HCT116 (cell line): ENCODE measurements around the gene CUBN. TPM values are rescaled to one million over a fixed set of nuclear protein-coding genes. Genes with fewer than 3 reads are reported as not detected.

Experiments
- ATAC-seq: fragments of 200-7000 bp; cut with Tn5 transposase; 2 replicates; pipeline ENCODE4 v1.9.1; 2020; ENCODE audit warnings: mild to moderate bottlenecking, moderate library complexity
- BruUV-seq: library from RNA; stranded (reverse); fragments of 400-500 nt; replicated peaks from 2 replicates; lab custom pipeline; 2021; lab: Mats Ljungman, UMichigan
- CTCF ChIA-PET: fragments of 300-600 bp; sonication (Branson Sonifier 250); formaldehyde crosslinking; loops from one replicate; lab custom pipeline; 2021; ENCODE audit warnings: antibody characterized with exemption; lab: Charles Lee
- POLR2A ChIA-PET: fragments of 300-600, 350-600 bp; sonication (Branson Sonifier 250); formaldehyde crosslinking; loops from one replicate; lab custom pipeline; 2021; ENCODE audit warnings: antibody characterized with exemption; lab: Charles Lee
- RAD21 ChIA-PET, 2 experiments: fragments of 300-600 bp; sonication (Branson Sonifier 250); formaldehyde crosslinking; loops; one replicate each; lab custom pipeline; 2023; ENCODE audit warnings: low total read pairs in 2 of 2; ENCODE audit not compliant: uncharacterized antibody in 2 of 2, unreplicated experiment in 2 of 2, low non-redundant PET in 1 of 2; lab: Charles Lee
- DNase-seq: peaks from one replicate; pipeline ENCODE4 v3.0.0-alpha.2; 2010; ENCODE audit warnings: low read depth, low spot score
- H2AFZ ChIP-seq: fragments of 200-600 bp; shearing (Covaris generic), sonication (generic); 2 replicates; pipeline ENCODE4 v1.6.1; 2017; ENCODE audit warnings: low read depth, mixed run types, mixed read lengths, antibody characterized with exemption, low read length; ENCODE audit not compliant: poor library complexity, severe bottlenecking
- H3K27ac ChIP-seq: 2 replicates; pipeline ENCODE4 v1.5.1; 2012; ENCODE audit warnings: low read depth, low read length
- H3K27me3 ChIP-seq: fragments of 200-600 bp; sonication (generic); 2 replicates; pipeline ENCODE4 v1.6.1; 2016; ENCODE audit warnings: mixed run types, low read length, mixed read lengths; ENCODE audit not compliant: insufficient read depth
- H3K36me3 ChIP-seq, 2 experiments: fragments of 200-500 bp in 1 of 2; fragments of 200-600 bp in 1 of 2; sonication (Bioruptor generic) in 1 of 2; sonication (generic) in 1 of 2; 2 replicates each; pipeline versions ENCODE4 v1.5.1 to v1.6.1; 2014 to 2016; ENCODE audit warnings: low read length in 2 of 2, inconsistent platforms in 1 of 2, mixed read lengths in 1 of 2, mixed run types in 1 of 2; ENCODE audit not compliant: insufficient read depth in 2 of 2, control insufficient read depth in 1 of 2
- H3K4me1 ChIP-seq, 2 experiments: fragments of 200-600 bp in 1 of 2; sonication (generic) in 1 of 2; 2 replicates each; pipeline versions ENCODE4 v1.5.1 to v1.6.1; 2012 to 2017; ENCODE audit warnings: low read length in 2 of 2, inconsistent platforms in 1 of 2, mild to moderate bottlenecking in 1 of 2, mixed read lengths in 1 of 2, mixed run types in 1 of 2, moderate library complexity in 1 of 2; ENCODE audit not compliant: insufficient read depth in 2 of 2, control insufficient read depth in 1 of 2
- H3K4me2 ChIP-seq: fragments of 200-600 bp; sonication (generic); 2 replicates; pipeline ENCODE4 v1.6.1; 2017; ENCODE audit warnings: mixed run types, low read length, mixed read lengths
- H3K4me3 ChIP-seq, 2 experiments: fragments of 200-600 bp in 1 of 2; sonication (generic) in 1 of 2; replicated peaks in 1 of 2; 2 replicates each; pipeline ENCODE4 v1.5.1; 2011 to 2016; ENCODE audit warnings: low read length in 2 of 2, control low read depth in 1 of 2, low read depth in 1 of 2, mild to moderate bottlenecking in 1 of 2, mixed read lengths in 1 of 2, mixed run types in 1 of 2
- H3K79me2 ChIP-seq: fragments of 200-600 bp; sonication (generic); 2 replicates; pipeline ENCODE4 v1.6.1; 2017; ENCODE audit warnings: mild to moderate bottlenecking, mixed run types, low read length, moderate library complexity, mixed read lengths; ENCODE audit not compliant: insufficient read depth
- H3K9ac ChIP-seq: fragments of 200-600 bp; sonication (generic); 2 replicates; pipeline ENCODE4 v1.6.1; 2016; ENCODE audit warnings: low read length, mixed read lengths
- H3K9me2 ChIP-seq: fragments of 200-600 bp; sonication (generic), shearing (Covaris generic); 2 replicates; pipeline ENCODE4 v1.6.1; 2017; ENCODE audit warnings: mixed run types, mild to moderate bottlenecking, moderate library complexity; ENCODE audit not compliant: insufficient read depth
- H3K9me3 ChIP-seq, 2 experiments: fragments of 200-500 bp in 1 of 2; fragments of 200-600 bp in 1 of 2; sonication (Bioruptor generic) in 1 of 2; sonication (generic) in 1 of 2; 2 replicates each; pipeline ENCODE4 v1.6.1; 2014 to 2017; ENCODE audit warnings: low read length in 2 of 2, mixed read lengths in 2 of 2, inconsistent platforms in 1 of 2, low read depth in 1 of 2, mild to moderate bottlenecking in 1 of 2, mixed run types in 1 of 2, moderate library complexity in 1 of 2; ENCODE audit not compliant: control insufficient read depth in 1 of 2, insufficient read depth in 1 of 2
- H4K20me1 ChIP-seq: fragments of 200-600 bp; sonication (generic), shearing (Covaris generic); 2 replicates; pipeline ENCODE4 v1.6.1; 2017; ENCODE audit warnings: mixed run types, mild to moderate bottlenecking, moderate library complexity; ENCODE audit not compliant: insufficient read depth
- CBX3 ChIP-seq: IDR thresholded peaks from 2 replicates; pipeline ENCODE4 v1.6.1; 2012; ENCODE audit warnings: low read depth
- CEBPB ChIP-seq: IDR thresholded peaks from 2 replicates; pipeline ENCODE4 v1.6.1; 2012; ENCODE audit warnings: low read depth
- EGR1 ChIP-seq: IDR thresholded peaks from 2 replicates; pipeline ENCODE4 v1.6.1; 2012; ENCODE audit warnings: low read depth
- ELF1 ChIP-seq: IDR thresholded peaks from 2 replicates; pipeline ENCODE4 v1.6.1; 2012; ENCODE audit warnings: low read depth, borderline replicate concordance
- EZH2 ChIP-seq: fragments of 200-600 bp; sonication (generic); IDR thresholded peaks from 2 replicates; pipeline ENCODE4 v1.6.1; 2017; ENCODE audit warnings: antibody characterized with exemption, mixed run types
- FOSL1 ChIP-seq: IDR thresholded peaks from 2 replicates; pipeline ENCODE4 v1.6.1; 2012; ENCODE audit warnings: low read depth
- POLR2A ChIP-seq: IDR thresholded peaks from 2 replicates; pipeline ENCODE4 v1.7.0; 2011; ENCODE audit warnings: borderline replicate concordance; ENCODE audit not compliant: insufficient read depth, insufficient read length; ENCODE audit errors: extremely low read depth
- RAD21 ChIP-seq: IDR thresholded peaks from 2 replicates; pipeline ENCODE4 v1.6.1; 2012; ENCODE audit warnings: low read depth, mild to moderate bottlenecking
- SIN3A ChIP-seq: IDR thresholded peaks from 2 replicates; pipeline ENCODE4 v1.6.1; 2012; ENCODE audit warnings: low read depth
- SP1 ChIP-seq: IDR thresholded peaks from 2 replicates; pipeline ENCODE4 v1.6.1; 2012; ENCODE audit warnings: low read depth
- ZFX ChIP-seq: fragments of 450-650 bp; IDR thresholded peaks from 2 replicates; pipeline ENCODE4 v1.6.1; 2017
- intact Hi-C: fragments of 100-400 bp; cut with micrococcal nuclease; formaldehyde crosslinking; loops from 2 replicates; pipeline ENCODE4 v1.10.0; 2022
- total RNA-seq: library from RNA; stranded (reverse); gene quantifications from one replicate; pipeline ENCODE4 v1.2.1, GENCODE V29; 2021; ENCODE audit not compliant: unreplicated experiment
- TF ChIP-seq, protein P1 (sequence below), 3 experiments: fragments of 200-600 bp in 1 of 3; sonication (generic) in 1 of 3; IDR thresholded peaks in 2 of 3; conservative IDR thresholded peaks in 1 of 3; 2 replicates each; pipeline ENCODE4 v1.5.1; 2012 to 2017; ENCODE audit warnings: low read depth in 2 of 3, low read length in 2 of 3, antibody characterized with exemption in 1 of 3, borderline replicate concordance in 1 of 3, control low read depth in 1 of 3, mild to moderate bottlenecking in 1 of 3, mixed read lengths in 1 of 3, mixed run types in 1 of 3, moderate library complexity in 1 of 3; ENCODE audit not compliant: insufficient read depth in 1 of 3
- TF ChIP-seq, protein P2 (sequence below): IDR thresholded peaks from 2 replicates; pipeline ENCODE4 v1.6.1; 2012

The CUBN gene
- total RNA-seq, 1 experiment from 2014 or later: 1.2 TPM

- ChIA-PET RAD21 (no interaction called here), POLR2A (interaction anchor here (1.9 kb wide), 1 partner anchor 12 kb away, joined by 5 read pairs; no protein-coding TSS in a partner anchor), CTCF (no interaction called here)
- intact Hi-C loops: no loop called here
- Histone ChIP-seq H3K9me3 (no peaks in the 10 kb centered on the region), H3K27ac (no peak overlapping the region), H3K79me2 (no peaks in the 10 kb centered on the region), H4K20me1 (no peaks in the 10 kb centered on the region), H3K4me2 (no peak overlapping the region), H3K9me2 (no peaks in the 10 kb centered on the region; the same call in 1 of the 2 replicates), H3K4me3 (no peak overlapping the region), H2AFZ (no peak overlapping the region), H3K36me3 (no peaks in the 10 kb centered on the region), H3K4me1 (no peaks in the 10 kb centered on the region), H3K9ac (no peak overlapping the region), H3K27me3 (no peaks in the 10 kb centered on the region)
- TF ChIP-seq FOSL1 (no peak), ZFX (no peak), SP1 (no peak), RAD21 (no peak), ELF1 (no peak), POLR2A (no peak), CBX3 (no peak), EZH2 (no peak), CEBPB (no peak), EGR1 (no peak), SIN3A (no peak)
- TF ChIP-seq, protein P1, sequence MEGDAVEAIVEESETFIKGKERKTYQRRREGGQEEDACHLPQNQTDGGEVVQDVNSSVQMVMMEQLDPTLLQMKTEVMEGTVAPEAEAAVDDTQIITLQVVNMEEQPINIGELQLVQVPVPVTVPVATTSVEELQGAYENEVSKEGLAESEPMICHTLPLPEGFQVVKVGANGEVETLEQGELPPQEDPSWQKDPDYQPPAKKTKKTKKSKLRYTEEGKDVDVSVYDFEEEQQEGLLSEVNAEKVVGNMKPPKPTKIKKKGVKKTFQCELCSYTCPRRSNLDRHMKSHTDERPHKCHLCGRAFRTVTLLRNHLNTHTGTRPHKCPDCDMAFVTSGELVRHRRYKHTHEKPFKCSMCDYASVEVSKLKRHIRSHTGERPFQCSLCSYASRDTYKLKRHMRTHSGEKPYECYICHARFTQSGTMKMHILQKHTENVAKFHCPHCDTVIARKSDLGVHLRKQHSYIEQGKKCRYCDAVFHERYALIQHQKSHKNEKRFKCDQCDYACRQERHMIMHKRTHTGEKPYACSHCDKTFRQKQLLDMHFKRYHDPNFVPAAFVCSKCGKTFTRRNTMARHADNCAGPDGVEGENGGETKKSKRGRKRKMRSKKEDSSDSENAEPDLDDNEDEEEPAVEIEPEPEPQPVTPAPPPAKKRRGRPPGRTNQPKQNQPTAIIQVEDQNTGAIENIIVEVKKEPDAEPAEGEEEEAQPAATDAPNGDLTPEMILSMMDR (IDR thresholded peaks at IDR 0.05 in 2 of 3, conservative IDR thresholded peaks at IDR 0.05 in 1 of 3; ENCODE audit: borderline replicate concordance in 1 of 3, insufficient read depth in 1 of 3, low read depth in 2 of 3, low read length in 2 of 3): no peak
- TF ChIP-seq, protein P2, sequence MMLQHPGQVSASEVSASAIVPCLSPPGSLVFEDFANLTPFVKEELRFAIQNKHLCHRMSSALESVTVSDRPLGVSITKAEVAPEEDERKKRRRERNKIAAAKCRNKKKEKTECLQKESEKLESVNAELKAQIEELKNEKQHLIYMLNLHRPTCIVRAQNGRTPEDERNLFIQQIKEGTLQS: no peak
- ATAC-seq: no peak
- BruUV-seq: no TSS peak
- no peak for DNase-seq
Measured at GRCh38 chr10:16904049-16904448, 225.6 kb downstream of the CUBN start.
